H1 (cell line): Measurements from ENCODE around the gene LPAR3. TPM values are rescaled to one million over a fixed set of nuclear protein-coding genes. Genes with fewer than 3 reads are reported as not detected.

Experiments
- CTCF ChIA-PET: fragments of 300-600 bp; sonication (Branson Sonifier 250); formaldehyde crosslinking; loops from one replicate; lab custom pipeline; 2021; ENCODE audit not compliant: partially characterized antibody; lab: Charles Lee
- POLR2A ChIA-PET: fragments of 300-600 bp; sonication (Branson Sonifier 250); formaldehyde crosslinking; loops from one replicate; lab custom pipeline; 2021; ENCODE audit warnings: inconsistent platforms; ENCODE audit not compliant: partially characterized antibody; lab: Charles Lee
- DNase-seq, 2 experiments: peaks; one replicate each; pipeline versions ENCODE4 v3.0.0 to v3.0.0-alpha.2; 2010 to 2022; ENCODE audit warnings: low spot score in 2 of 2, low read depth in 1 of 2, mixed read lengths in 1 of 2
- FAIRE-seq: peaks from 2 replicates; lab custom pipeline; 2011; peaks lifted over from hg19 to GRCh38; lab: Jason Lieb, UNC
- H2AFZ ChIP-seq: 2 replicates; pipeline ENCODE4 v1.8.1; 2012; ENCODE audit warnings: low read length, inconsistent platforms
- H2AK5ac ChIP-seq: 2 replicates; pipeline ENCODE4 v1.6.1; 2013; ENCODE audit warnings: low read depth, low read length
- H2BK120ac ChIP-seq: replicated peaks from 2 replicates; pipeline ENCODE3; 2013; ENCODE audit warnings: low read depth, low read length, inconsistent platforms
- H2BK12ac ChIP-seq: 2 replicates; pipeline ENCODE4 v1.6.1; 2013; ENCODE audit warnings: low read depth, low read length
- H2BK15ac ChIP-seq: 2 replicates; pipeline ENCODE4 v1.6.1; 2013; ENCODE audit warnings: low read length
- H2BK20ac ChIP-seq: 2 replicates; pipeline ENCODE4 v1.6.1; 2013; ENCODE audit warnings: low read length
- H2BK5ac ChIP-seq: 2 replicates; pipeline ENCODE4 v1.6.1; 2013; ENCODE audit warnings: low read depth, low read length
- H3K14ac ChIP-seq: 2 replicates; pipeline ENCODE4 v1.6.1; 2013; ENCODE audit warnings: inconsistent platforms; ENCODE audit not compliant: insufficient read length
- H3K18ac ChIP-seq: 2 replicates; pipeline ENCODE4 v1.6.1; 2013; ENCODE audit warnings: low read length; ENCODE audit errors: extremely low read depth
- H3K23ac ChIP-seq: 2 replicates; pipeline ENCODE4 v1.6.1; 2013; ENCODE audit warnings: inconsistent platforms; ENCODE audit not compliant: insufficient read length
- H3K23me2 ChIP-seq: 2 replicates; pipeline ENCODE4 v1.6.1; 2013; ENCODE audit warnings: low read depth, low read length
- H3K27ac ChIP-seq: 2 replicates; pipeline ENCODE4 v1.6.1; 2011; ENCODE audit warnings: low read depth, low read length, inconsistent platforms
- H3K27me3 ChIP-seq, 4 experiments: replicated peaks in 1 of 4; 1 replicate in 1 of 4; 2 replicates in 3 of 4; pipeline versions ENCODE4 v1.6.1 to v1.8.1; 2011 to 2013; ENCODE audit warnings: low read length in 3 of 4, mild to moderate bottlenecking in 3 of 4, inconsistent platforms in 2 of 4, mixed read lengths in 2 of 4, moderate library complexity in 1 of 4; ENCODE audit not compliant: control insufficient read depth in 3 of 4, insufficient read depth in 3 of 4; ENCODE audit errors: extremely low read depth in 1 of 4
- H3K36me3 ChIP-seq, 4 experiments: 2 replicates each; pipeline versions ENCODE4 v1.6.1 to v1.8.1; 2011 to 2013; ENCODE audit warnings: mild to moderate bottlenecking in 4 of 4, low read length in 3 of 4, moderate library complexity in 2 of 4, control low read depth in 1 of 4, inconsistent platforms in 1 of 4; ENCODE audit not compliant: insufficient read depth in 4 of 4, control insufficient read depth in 2 of 4
- H3K4ac ChIP-seq: replicated peaks from 2 replicates; pipeline ENCODE3; 2013; ENCODE audit warnings: low read length, low read depth, mixed read lengths, inconsistent platforms; ENCODE audit not compliant: insufficient read length
- H3K4me1 ChIP-seq, 4 experiments: replicated peaks in 1 of 4; 1 replicate in 1 of 4; 2 replicates in 3 of 4; pipeline versions ENCODE4 v1.6.1 to v1.8.1; 2011 to 2013; ENCODE audit warnings: low read length in 3 of 4, inconsistent platforms in 2 of 4, mixed read lengths in 1 of 4; ENCODE audit not compliant: insufficient read depth in 4 of 4, control insufficient read depth in 3 of 4
- H3K4me2 ChIP-seq, 2 experiments: 2 replicates each; pipeline versions ENCODE4 v1.6.1 to v1.8.1; 2011 to 2013; ENCODE audit warnings: low read depth in 2 of 2, low read length in 2 of 2, control low read depth in 1 of 2, inconsistent platforms in 1 of 2, mild to moderate bottlenecking in 1 of 2; ENCODE audit not compliant: insufficient read depth in 1 of 2
- H3K4me3 ChIP-seq, 4 experiments: fragments of 200-600, 300-600 bp in 1 of 4; sonication (generic), shearing (Covaris generic), sonication (Bioruptor Twin) in 1 of 4; 2 replicates each; pipeline versions ENCODE4 v1.5.1 to v1.8.1; 2011 to 2016; ENCODE audit warnings: low read length in 4 of 4, low read depth in 3 of 4, control low read depth in 2 of 4, inconsistent platforms in 2 of 4, mild to moderate bottlenecking in 2 of 4, mixed read lengths in 1 of 4, moderate library complexity in 1 of 4; ENCODE audit not compliant: insufficient read depth in 2 of 4; ENCODE audit errors: extremely low read depth in 1 of 4
- H3K56ac ChIP-seq: replicated peaks from 2 replicates; pipeline ENCODE3; 2013; ENCODE audit warnings: low read depth, mild to moderate bottlenecking, mixed read lengths, low read length, inconsistent platforms; ENCODE audit not compliant: insufficient read length
- H3K79me1 ChIP-seq: 2 replicates; pipeline ENCODE4 v1.6.1; 2013; ENCODE audit warnings: low read depth, low read length, control low read depth
- H3K79me2 ChIP-seq, 2 experiments: 2 replicates each; pipeline versions ENCODE4 v1.6.1 to v1.8.1; 2012 to 2013; ENCODE audit warnings: low read length in 2 of 2, mild to moderate bottlenecking in 2 of 2, inconsistent platforms in 1 of 2; ENCODE audit not compliant: insufficient read depth in 2 of 2, control insufficient read depth in 1 of 2
- H3K9ac ChIP-seq, 4 experiments: replicated peaks in 1 of 4; 1 replicate in 1 of 4; 2 replicates in 3 of 4; pipeline versions ENCODE4 v1.6.1 to v1.8.1; 2011 to 2013; ENCODE audit warnings: low read depth in 3 of 4, low read length in 3 of 4, control low read depth in 2 of 4, mild to moderate bottlenecking in 2 of 4, moderate library complexity in 2 of 4, inconsistent platforms in 1 of 4; ENCODE audit errors: extremely low read depth in 1 of 4
- H3K9me3 ChIP-seq, 2 experiments: 2 replicates each; pipeline versions ENCODE4 v1.6.1 to v1.8.1; 2012 to 2013; ENCODE audit warnings: mild to moderate bottlenecking in 2 of 2, moderate library complexity in 2 of 2, control low read depth in 1 of 2, inconsistent platforms in 1 of 2, low read depth in 1 of 2, low read length in 1 of 2, mixed read lengths in 1 of 2; ENCODE audit not compliant: insufficient read depth in 2 of 2
- H4K20me1 ChIP-seq, 2 experiments: replicated peaks in 1 of 2; 2 replicates each; pipeline versions ENCODE3 to v1.8.1; 2011 to 2013; ENCODE audit warnings: inconsistent platforms in 2 of 2, low read length in 2 of 2, mild to moderate bottlenecking in 1 of 2; ENCODE audit not compliant: insufficient read depth in 2 of 2, control insufficient read depth in 1 of 2
- H4K5ac ChIP-seq: 2 replicates; pipeline ENCODE4 v1.6.1; 2013; ENCODE audit warnings: low read length, low read depth, mixed read lengths, inconsistent platforms; ENCODE audit not compliant: insufficient read length
- H4K8ac ChIP-seq: 2 replicates; pipeline ENCODE4 v1.8.0; 2013; ENCODE audit warnings: mild to moderate bottlenecking, moderate library complexity, low read length, inconsistent platforms; ENCODE audit not compliant: insufficient read depth; ENCODE audit errors: extremely low read depth
- H4K91ac ChIP-seq: replicated peaks from 2 replicates; pipeline ENCODE3; 2013; ENCODE audit warnings: low read length, mixed read lengths, inconsistent platforms; ENCODE audit not compliant: insufficient read length
- BACH1 ChIP-seq: IDR thresholded peaks from 2 replicates; pipeline ENCODE4 v1.6.1; 2012; ENCODE audit warnings: low read length, improper control_type of control experiment
- CBX5 ChIP-seq: fragments of 300-800, 300-1000 bp; sonication (generic); IDR thresholded peaks from 2 replicates; pipeline ENCODE4 v1.7.1; 2016; ENCODE audit warnings: antibody characterized with exemption, low read length, low read depth
- WGBS, 2 experiments: shearing (Covaris generic) in 1 of 2; methylation state at CpG; one replicate each; pipeline versions ENCODE4 v1.1.6 to v1.1.7; 2013 to 2015; ENCODE audit warnings: low lambda C conversion rate in 2 of 2, mixed read lengths in 2 of 2, inconsistent platforms in 1 of 2, low coverage in 1 of 2, missing lambda C conversion rate in 1 of 2; ENCODE audit not compliant: insufficient replicate concordance in 2 of 2, insufficient coverage in 1 of 2, insufficient read length in 1 of 2; ENCODE audit errors: extremely low coverage in 1 of 2, missing lambda C conversion rate in 1 of 2; 5-methylcytosine and 5-hydroxymethylcytosine counted together
- polyA plus RNA-seq, 7 experiments: library from polyadenylated mRNA; depleted of rRNA in 3 of 7; stranded (reverse) in 5 of 7; unstranded in 2 of 7; fragments of >200 nt in 5 of 7; fragments of 200-250 nt in 2 of 7; gene quantifications; 1 replicate in 5 of 7; 2 replicates in 1 of 7; 4 replicates in 1 of 7; pipeline versions ENCODE4 v1.2.1 to v1.2.3, GENCODE V29; 2011 to 2013; ENCODE audit warnings: missing spikeins in 2 of 7, mixed read lengths in 2 of 7
- total RNA-seq: library from RNA; stranded (reverse); fragmentation: NEBNext Ultra II Directional; extraction: Animal tissue kit (Norgen Biotek cat#: 25700); gene quantifications from 2 replicates; pipeline ENCODE4 v1.2.1, GENCODE V29; 2021

The LPAR3 gene
- total and polyA plus RNA-seq, 2 of the 8 experiments (the other 6 are each of a cell fraction or from before 2014, with no cell fraction given): 17.1 to 25.4 TPM

DNA sequence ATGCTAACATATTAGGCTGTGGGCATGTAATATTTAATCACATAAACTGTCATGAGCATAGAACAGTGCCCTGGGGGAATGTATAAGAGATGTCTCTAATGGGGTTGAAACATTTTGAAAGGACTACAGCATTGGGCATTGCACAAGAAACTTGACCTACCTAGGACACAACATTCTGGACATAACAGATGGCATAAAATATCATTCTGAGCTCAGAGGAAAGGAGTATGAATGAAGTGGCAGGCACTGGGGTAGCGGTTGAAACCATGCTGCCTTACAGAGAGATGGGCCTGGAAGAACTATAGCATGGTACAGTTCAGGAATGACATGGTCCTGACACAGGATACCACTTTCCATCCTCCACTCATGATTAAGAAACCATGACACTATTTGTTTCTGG lies 69.0 kb downstream of the LPAR3 start:
- Histone ChIP-seq H4K20me1 (no peaks in the 10 kb centered on the region), H2AK5ac (no peak overlapping the region), H3K79me2 (no peaks in the 10 kb centered on the region), H2BK15ac (no peak overlapping the region), H3K56ac (no peak overlapping the region), H3K4me3 (no peak overlapping the region), H3K14ac (no peak overlapping the region), H2BK5ac (no peak overlapping the region), H3K23ac (no peak overlapping the region), H4K91ac (no peak overlapping the region), H4K8ac (no peak overlapping the region), H3K4me1 (peaks cover 0 to 5% (median 4%) of the 10 kb centered on the region in 4 experiments; a peak in 3 of 7 replicates), H3K9me3 (no peaks in the 10 kb centered on the region), H3K9ac (no peak overlapping the region), H3K4me2 (no peak overlapping the region), H2BK12ac (no peak overlapping the region), H2BK120ac (no peak overlapping the region), H4K5ac (no peak overlapping the region), H2BK20ac (no peak overlapping the region), H3K4ac (no peak overlapping the region), H3K18ac (no peak overlapping the region), H3K36me3 (no peaks in the 10 kb centered on the region), H2AFZ (no peak overlapping the region), H3K27ac (no peak overlapping the region), H3K79me1 (no peaks in the 10 kb centered on the region), H3K23me2 (no peaks in the 10 kb centered on the region), H3K27me3 (no peaks in the 10 kb centered on the region)
- WGBS, 2 experiments: 100% methylated on average over 1 of the region's 1 CpG; no CpG with 5 or more reads in 1 of the 2 experiments
- DNase-seq (no peak), FAIRE-seq (no peak)
- CTCF ChIA-PET: interaction anchor here (1.1 to 1.3 kb wide), 2 partner anchors 52 to 121 kb away, joined by 3 read pairs; no protein-coding TSS in a partner anchor
- POLR2A ChIA-PET: no interaction called here
- TF ChIP-seq BACH1 (no peak), CBX5 (no peak)
